ACC112 (cell line): ENCODE results near the gene STX18.

ENCODE experiments used
- H2AFZ ChIP-seq: fragments of 200-600 bp; sonication (generic); one replicate; pipeline ENCODE4 v1.6.0; 2017; ENCODE audit warnings: antibody characterized with exemption, low read length; ENCODE audit not compliant: unreplicated experiment
- H3K27ac ChIP-seq: fragments of 200-600 bp; sonication (generic); 2 replicates; pipeline ENCODE4 v1.5.1; 2014; ENCODE audit warnings: low read depth, mild to moderate bottlenecking, antibody characterized with exemption, low read length, moderate library complexity
- H3K27me3 ChIP-seq: fragments of 200-600 bp; sonication (generic); 2 replicates; pipeline ENCODE4 v1.6.1; 2014; ENCODE audit warnings: mild to moderate bottlenecking, antibody characterized with exemption, low read length, moderate library complexity, mixed read lengths; ENCODE audit not compliant: insufficient read depth
- H3K36me3 ChIP-seq: fragments of 200-600 bp; sonication (generic); 2 replicates; pipeline ENCODE4 v1.6.1; 2016; ENCODE audit warnings: mild to moderate bottlenecking, antibody characterized with exemption, low read length, moderate library complexity, mixed read lengths; ENCODE audit not compliant: insufficient read depth
- H3K4me1 ChIP-seq: fragments of 200-600 bp; sonication (generic); one replicate; pipeline ENCODE4 v1.6.1; 2016; ENCODE audit warnings: low read length, mixed read lengths; ENCODE audit not compliant: insufficient read depth, unreplicated experiment, control insufficient read depth
- H3K4me3 ChIP-seq: fragments of 200-600 bp; sonication (generic); 2 replicates; pipeline ENCODE4 v1.5.1; 2014; ENCODE audit warnings: mild to moderate bottlenecking, low read depth, low read length
- H3K79me2 ChIP-seq: fragments of 200-600 bp; sonication (generic); one replicate; pipeline ENCODE4 v1.6.0; 2016; ENCODE audit warnings: low read length; ENCODE audit not compliant: control insufficient read depth, unreplicated experiment, insufficient read depth

STX18 gene

GRCh38 chr4:4440333-4441061 is 101.4 kb downstream of the STX18 start:
- H3K36me3 ChIP-seq, result no peaks in the 10 kb centered on the region
- H3K4me1 ChIP-seq, result peaks cover 13% of the 10 kb centered on the region
- H3K79me2 ChIP-seq, result peaks cover 3% of the 10 kb centered on the region
- H3K27ac ChIP-seq, result no peak overlapping the region
- H3K4me3 ChIP-seq, result no peak overlapping the region
- H3K27me3 ChIP-seq, result no peaks in the 10 kb centered on the region
- H2AFZ ChIP-seq, result no peak overlapping the region

GRCh38 chr4:4439782-4440181 is 102.1 kb downstream of the STX18 start:
- no peaks in the 10 kb centered on the region for H3K36me3 ChIP-seq
- no peaks in the 10 kb centered on the region for H3K27me3 ChIP-seq

GRCh38 chr4:4438891-4439290 is 103.0 kb downstream of the STX18 start:
- Histone ChIP-seq H3K4me1 (peaks cover 8% of the 10 kb centered on the region), H3K79me2 (peaks cover 3% of the 10 kb centered on the region), H3K27me3 (no peaks in the 10 kb centered on the region), H3K36me3 (peaks cover 3% of the 10 kb centered on the region; the same call in 1 of the 2 replicates), H3K4me3 (no peak overlapping the region), H3K27ac (no peak overlapping the region), H2AFZ (no peak overlapping the region)

More at GRCh38 chr4:4439782-4440181, 102.1 kb downstream of the STX18 start:
- no peak overlapping the region for H3K4me3 ChIP-seq
- no peak overlapping the region for H3K27ac ChIP-seq
- peaks cover 13% of the 10 kb centered on the region for H3K4me1 ChIP-seq
- H3K79me2 ChIP-seq, result peaks cover 3% of the 10 kb centered on the region
- H2AFZ ChIP-seq, result no peak overlapping the region

GRCh38 chr4:4437798-4438470 is 103.9 kb downstream of the STX18 start:
- Histone ChIP-seq H3K36me3 (peaks cover 3% of the 10 kb centered on the region; the same call in 1 of the 2 replicates), H2AFZ (no peak overlapping the region), H3K27me3 (no peaks in the 10 kb centered on the region), H3K4me1 (no peaks in the 10 kb centered on the region), H3K27ac (no peak overlapping the region), H3K4me3 (no peak overlapping the region), H3K79me2 (no peaks in the 10 kb centered on the region)

- Histone ChIP-seq H3K36me3 (peaks cover 3% of the 10 kb centered on the region; the same call in 1 of the 2 replicates), H3K27ac (no peak overlapping the region), H3K4me3 (no peak overlapping the region), H3K4me1 (no peaks in the 10 kb centered on the region), H2AFZ (no peak overlapping the region), H3K79me2 (no peaks in the 10 kb centered on the region), H3K27me3 (no peaks in the 10 kb centered on the region)
Measured at GRCh38 chr4:4436244-4436823, 105.5 kb downstream of the STX18 start.

GRCh38 chr4:4433941-4434340 is 107.9 kb downstream of the STX18 start:
- H3K4me1 ChIP-seq, result peaks cover 11% of the 10 kb centered on the region
- H2AFZ ChIP-seq, result no peak overlapping the region
- no peaks in the 10 kb centered on the region for H3K79me2 ChIP-seq
- no peak overlapping the region for H3K27ac ChIP-seq
- no peaks in the 10 kb centered on the region for H3K27me3 ChIP-seq
- peaks cover 3% of the 10 kb centered on the region; the same call in 1 of the 2 replicates for H3K36me3 ChIP-seq
- no peak overlapping the region for H3K4me3 ChIP-seq

GRCh38 chr4:4432341-4433125 is 109.3 kb downstream of the STX18 start:
- H3K36me3 ChIP-seq, result peaks cover 6% of the 10 kb centered on the region; the same call in 1 of the 2 replicates
- H3K4me3 ChIP-seq, result no peak overlapping the region

GRCh38 chr4:4430492-4431195 is 111.2 kb downstream of the STX18 start:
- Histone ChIP-seq H3K79me2 (no peaks in the 10 kb centered on the region), H3K36me3 (peaks cover 6% of the 10 kb centered on the region; the same call in 1 of the 2 replicates), H3K27me3 (no peaks in the 10 kb centered on the region), H3K4me1 (peaks cover 11% of the 10 kb centered on the region), H2AFZ (no peak overlapping the region), H3K27ac (no peak overlapping the region), H3K4me3 (no peak overlapping the region)

More at GRCh38 chr4:4432341-4433125, 109.3 kb downstream of the STX18 start:
- H3K27ac ChIP-seq, result no peak overlapping the region
- no peaks in the 10 kb centered on the region for H3K27me3 ChIP-seq
- no peaks in the 10 kb centered on the region for H3K79me2 ChIP-seq
- H2AFZ ChIP-seq, result no peak overlapping the region
- peaks cover 11% of the 10 kb centered on the region for H3K4me1 ChIP-seq

- Histone ChIP-seq H3K79me2 (no peaks in the 10 kb centered on the region), H3K36me3 (peaks cover 5% of the 10 kb centered on the region; the same call in 1 of the 2 replicates), H3K4me3 (no peak overlapping the region), H3K27me3 (no peaks in the 10 kb centered on the region), H3K4me1 (peaks cover 11% of the 10 kb centered on the region), H2AFZ (no peak overlapping the region), H3K27ac (no peak overlapping the region)
Measured at GRCh38 chr4:4428966-4429875, 112.6 kb downstream of the STX18 start.
